Keratinocyte (primary cell): ENCODE measurements around the gene ARHGAP28.

Experiments
- CTCF ChIP-seq, 3 experiments: IDR thresholded peaks in 1 of 3; conservative IDR thresholded peaks in 1 of 3; optimal IDR thresholded peaks in 1 of 3; 2 replicates in 2 of 3; 3 replicates in 1 of 3; pipeline versions ENCODE3 to v1.5.1; 2011; ENCODE audit warnings: low read length in 3 of 3, mild to moderate bottlenecking in 3 of 3, moderate library complexity in 2 of 3, control low read depth in 1 of 3, inconsistent platforms in 1 of 3; ENCODE audit not compliant: insufficient read depth in 2 of 3; ENCODE audit errors: extremely low read depth in 1 of 3
- EZH2 ChIP-seq: IDR thresholded peaks from one replicate; pipeline ENCODE4 v1.6.1; 2012; ENCODE audit warnings: inconsistent platforms, mild to moderate bottlenecking, low read length, moderate library complexity

- TF ChIP-seq EZH2 (no peak), CTCF (optimal IDR thresholded peaks at IDR 0.05 in 1 of 3, IDR thresholded peaks at IDR 0.05 in 1 of 3, conservative IDR thresholded peaks at IDR 0.05 in 1 of 3; ENCODE audit: extremely low read depth in 1 of 3, insufficient read depth in 2 of 3, low read length in 3 of 3) (no peak)
Observed at GRCh38 chr18:6857300-6857699, 127.8 kb downstream of the ARHGAP28 start.
